ENCODE measurements around the gene SETD1B.

Gene SETD1B

GRCh38 chr12:121796855-121797751 is 6.7 kb upstream of the SETD1B start:
- no peak for DNase-seq

DNA sequence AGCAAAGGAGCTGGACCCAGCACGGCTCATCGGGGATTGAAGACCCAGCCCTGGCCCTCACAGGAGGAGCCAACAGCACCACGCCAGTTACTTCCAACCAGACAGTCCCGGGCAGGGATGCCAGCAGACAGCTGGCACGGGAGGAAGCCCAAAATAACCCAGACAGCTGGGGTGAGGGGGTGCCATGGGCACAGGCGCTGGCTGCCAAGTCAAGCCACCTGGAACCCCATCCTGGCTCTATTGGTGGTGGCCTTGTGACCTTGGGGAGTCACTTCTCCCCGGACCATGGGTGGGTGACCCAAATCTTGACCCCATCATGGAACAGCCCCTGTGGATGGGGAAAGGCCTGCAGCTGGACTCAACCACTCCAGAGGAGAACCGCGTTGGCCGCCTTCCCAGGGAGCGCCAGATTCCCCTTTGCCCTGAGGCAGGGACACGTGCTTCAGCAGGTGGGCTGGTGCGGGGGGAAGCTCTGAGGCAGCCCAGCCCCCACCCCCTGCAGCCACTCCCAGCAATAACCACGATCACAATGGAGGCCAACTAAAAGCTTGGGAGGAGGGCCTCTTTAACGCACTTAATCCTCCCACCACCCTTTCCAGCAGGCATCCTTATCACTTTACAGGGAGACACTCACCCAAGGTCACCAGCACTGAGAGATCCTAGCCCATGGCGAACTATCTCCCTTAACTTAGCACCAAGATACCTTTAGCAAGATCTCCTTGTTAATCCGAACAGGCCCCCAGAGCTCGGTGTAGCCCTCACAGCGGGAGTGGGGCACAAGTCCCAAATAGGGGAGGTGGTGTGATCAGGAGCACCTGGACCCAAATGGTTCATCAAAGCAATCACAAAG is 5.6 kb upstream of the SETD1B start:
- no peak for DNase-seq

- no peak for DNase-seq
Measured at GRCh38 chr12:121798787-121799155, 5.0 kb upstream of the SETD1B start.

DNA sequence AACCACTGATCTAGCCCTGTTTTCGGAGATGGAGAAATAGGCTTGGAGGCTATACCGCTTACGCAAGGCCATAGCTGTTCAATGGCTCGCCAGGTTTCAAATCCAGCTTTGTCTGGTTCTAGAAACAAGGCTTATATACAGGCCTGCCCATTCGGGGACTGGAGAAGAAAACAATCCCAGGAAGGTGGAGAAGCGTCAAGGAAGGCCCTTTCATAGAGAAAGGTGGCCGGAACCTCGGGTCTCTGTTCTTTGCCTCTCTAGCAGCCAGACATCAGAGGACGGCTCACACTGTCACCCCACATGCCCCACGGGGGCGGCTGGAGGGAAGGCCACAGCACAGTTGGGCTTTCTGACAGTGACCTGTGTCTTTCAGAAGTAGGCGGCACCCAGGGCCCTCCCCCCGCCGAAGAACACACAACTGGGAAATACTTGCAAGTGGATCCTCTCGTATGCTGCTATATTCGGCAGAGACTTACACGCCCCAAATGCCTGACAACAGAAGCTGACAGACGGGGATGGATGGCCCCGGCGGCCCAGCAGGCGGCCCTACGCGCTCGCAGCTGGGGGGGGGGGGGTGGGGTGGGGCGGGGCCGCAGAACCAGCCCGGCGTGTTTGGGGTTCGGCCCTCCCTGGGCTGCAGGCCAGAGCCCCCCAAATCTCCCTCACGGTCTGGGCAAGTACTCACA is 4.5 kb upstream of the SETD1B start:
- DNase-seq: peak; percentile 62

- peak; percentile 72 for DNase-seq
Measured at GRCh38 chr12:121799842-121800693, 3.7 kb upstream of the SETD1B start.

GRCh38 chr12:121800694-121801594 is 2.9 kb upstream of the SETD1B start:
- peak; percentile 76 for DNase-seq

DNA sequence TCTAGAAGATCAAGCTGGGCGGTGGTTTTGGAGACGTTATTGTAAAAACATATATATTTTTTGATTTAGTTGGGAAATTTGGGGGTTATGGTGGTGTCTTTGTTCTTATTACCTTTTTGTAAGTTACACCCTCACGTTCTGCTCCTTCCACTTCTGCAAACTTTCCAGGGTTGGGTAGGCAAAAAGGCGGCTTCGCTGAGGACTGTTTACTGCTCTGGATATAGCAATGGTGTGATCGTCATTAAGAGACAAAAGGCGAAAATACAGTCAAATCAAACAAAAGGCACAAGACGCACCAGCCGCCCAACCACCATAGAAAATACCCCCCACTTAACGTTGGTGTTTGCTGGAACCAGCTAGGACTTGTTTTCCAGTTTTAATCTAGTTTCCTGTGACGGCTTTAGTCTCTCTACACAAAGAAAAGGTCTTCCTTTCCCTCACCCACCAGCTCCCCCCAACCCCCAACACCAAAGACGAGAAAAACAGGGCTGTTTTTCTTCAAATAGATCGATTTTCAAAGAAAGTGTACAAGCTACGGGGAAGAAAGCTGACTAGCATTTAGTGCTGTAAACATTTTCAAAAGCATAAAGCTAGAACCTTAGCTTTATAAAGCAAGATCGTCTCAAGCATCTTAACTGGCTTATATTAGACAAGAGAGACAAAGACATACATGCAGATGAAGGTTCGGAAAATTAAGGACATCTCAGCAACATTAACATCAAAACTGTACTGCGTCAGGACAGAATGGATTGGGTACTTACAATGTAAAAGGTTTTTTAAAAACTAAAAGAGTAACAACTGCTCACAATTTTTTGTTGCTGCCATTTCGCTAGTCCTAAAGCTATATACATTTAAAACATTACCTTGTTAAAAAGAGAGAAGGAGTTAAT is 2.0 kb upstream of the SETD1B start:
- peak; percentile 53 for DNase-seq

GRCh38 chr12:121802485-121802842 is 1.3 kb upstream of the SETD1B start:
- no peak for DNase-seq

GRCh38 chr12:121802843-121803698 is 738 bp upstream of the SETD1B start:
- peak; percentile 84 for DNase-seq

- DNase-seq: peak; percentile 68
Measured at GRCh38 chr12:121804417-121805111, 755 bp downstream of the SETD1B start.

DNA sequence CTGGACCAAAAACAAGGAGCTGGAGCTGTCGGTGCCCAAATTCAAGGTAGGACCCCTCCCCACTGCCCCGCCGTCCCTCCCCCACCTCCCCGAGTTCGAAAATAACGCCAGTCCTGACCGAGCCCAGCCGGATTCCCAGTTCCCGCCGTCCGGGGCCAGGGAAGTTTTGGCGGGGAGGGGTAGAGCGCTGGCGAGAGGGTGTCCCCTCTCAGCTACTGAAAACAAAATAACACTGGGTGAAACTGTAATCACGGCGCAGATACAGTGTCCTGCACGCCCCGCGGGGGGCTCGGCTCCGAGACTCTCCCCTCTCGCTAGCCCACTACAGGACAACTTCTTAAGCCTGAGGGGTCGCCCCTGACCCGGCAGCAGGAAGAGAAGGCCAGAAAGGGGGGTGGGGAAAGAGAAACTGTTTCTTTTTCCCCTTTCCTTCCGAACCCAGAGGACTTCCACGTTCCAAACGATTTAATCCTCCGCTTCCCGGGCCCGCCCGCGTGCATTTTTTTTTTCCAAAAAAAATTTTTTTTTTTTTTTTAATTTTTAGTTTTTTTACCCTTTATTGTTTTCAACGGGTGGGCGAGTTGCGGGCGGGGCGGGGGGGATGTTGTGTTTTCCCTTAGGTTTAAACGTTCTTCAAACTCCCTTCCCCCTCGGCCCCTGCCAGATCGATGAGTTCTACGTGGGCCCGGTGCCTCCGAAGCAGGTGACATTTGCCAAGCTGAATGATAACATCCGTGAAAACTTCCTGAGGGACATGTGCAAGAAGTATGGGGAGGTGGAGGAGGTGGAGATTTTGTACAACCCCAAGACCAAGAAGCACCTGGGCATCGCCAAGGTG is 1.6 kb downstream of the SETD1B start:
- DNase-seq: no peak

GRCh38 chr12:121806009-121806545 is 2.3 kb downstream of the SETD1B start:
- DNase-seq: no peak

DNA sequence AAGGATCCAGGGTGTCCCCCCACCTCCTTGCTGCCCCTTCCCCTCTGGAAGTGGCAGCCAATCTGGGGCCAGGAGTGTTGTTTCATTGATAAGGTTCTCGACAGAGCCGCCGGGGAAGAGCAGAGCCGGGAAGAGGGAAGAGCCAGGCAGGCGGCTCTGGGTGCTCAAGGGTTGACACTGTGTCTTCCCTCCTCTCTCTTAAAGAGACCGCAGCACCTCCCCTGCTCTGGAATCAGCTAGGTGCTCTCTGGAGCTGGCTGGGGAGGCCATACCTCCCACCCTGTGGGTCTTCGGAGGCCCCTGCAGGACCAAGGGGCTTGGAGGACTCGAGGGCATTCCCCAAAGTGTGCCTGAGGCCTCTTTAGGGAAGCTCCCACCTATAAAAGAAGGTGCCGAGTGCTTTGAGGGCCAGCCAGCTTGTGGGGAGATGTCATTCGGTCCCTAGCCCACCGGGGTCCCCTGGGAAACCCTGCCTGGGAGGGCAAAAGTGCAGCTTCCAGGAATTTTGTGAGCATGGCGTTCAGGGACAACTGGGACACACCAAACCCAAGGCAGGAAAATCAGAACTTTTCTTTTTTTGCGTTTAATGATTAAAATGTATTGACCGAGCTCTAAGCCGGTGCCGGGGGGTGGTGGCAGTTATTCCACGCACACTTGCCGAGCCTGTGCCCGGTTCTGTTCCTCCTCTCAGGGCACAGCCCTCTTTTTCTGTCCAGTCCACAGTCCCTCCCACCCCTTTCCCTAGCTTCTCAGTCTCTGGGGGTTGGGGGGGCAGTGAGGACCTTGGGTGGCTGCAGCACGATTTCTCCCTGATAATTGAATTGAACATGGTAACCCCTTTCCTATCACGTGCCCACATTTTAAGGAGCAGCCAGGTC is 3.0 kb downstream of the SETD1B start:
- DNase-seq: no peak

DNA sequence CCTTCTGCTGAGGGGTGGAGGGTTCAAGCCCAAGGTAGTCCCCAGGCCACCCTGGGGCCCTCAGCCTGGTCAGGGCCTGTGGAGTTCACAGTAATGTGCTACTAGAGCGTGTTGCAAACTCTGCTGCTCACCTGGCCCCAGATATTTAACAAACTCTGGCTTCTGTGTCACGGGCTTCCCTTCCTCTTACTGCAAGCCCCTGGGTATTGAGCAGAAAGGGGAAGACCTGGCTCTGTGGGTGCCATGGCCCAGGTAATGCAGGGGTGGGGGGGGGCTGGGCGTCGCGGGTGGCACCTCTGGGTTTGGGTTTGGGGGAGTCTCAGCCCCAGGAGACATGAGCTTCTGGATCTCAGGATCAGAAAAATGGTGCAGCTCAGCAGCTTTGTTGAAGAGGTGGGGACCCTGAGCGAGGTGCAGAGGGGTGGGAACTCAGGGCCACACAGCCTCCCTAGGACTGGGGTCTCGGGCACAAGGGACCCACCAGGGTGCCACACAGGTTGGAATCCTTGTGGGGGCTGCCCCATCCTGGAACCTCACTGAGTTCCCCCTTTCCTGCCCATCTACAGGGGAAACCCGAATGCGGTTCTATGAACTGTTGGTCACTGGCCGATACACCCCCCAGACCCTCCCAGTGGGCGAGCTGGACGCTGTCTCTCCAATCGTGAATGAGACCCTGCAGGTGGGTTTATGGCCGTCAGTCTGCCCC is 4.0 kb downstream of the SETD1B start:
- DNase-seq: no peak

DNA sequence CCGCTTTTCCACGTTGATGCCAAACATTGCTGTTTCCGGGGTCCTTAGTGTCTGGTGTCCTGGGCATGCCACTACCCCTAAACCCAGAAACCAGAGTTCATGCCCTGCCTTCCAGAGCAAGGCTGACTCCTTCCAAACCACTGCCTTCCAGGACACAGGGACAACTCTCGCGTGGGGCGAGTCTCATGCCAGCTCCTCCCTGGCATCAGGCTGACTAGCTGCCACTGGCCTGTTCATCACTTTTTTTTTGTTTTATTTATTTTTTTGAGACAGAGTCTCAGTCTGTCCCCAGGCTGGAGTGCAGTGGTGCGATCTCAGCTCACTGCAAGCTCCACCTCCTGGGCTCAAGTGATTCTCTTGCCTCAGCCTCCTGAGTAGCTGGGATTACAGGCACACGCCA is 4.8 kb downstream of the SETD1B start:
- no peak for DNase-seq

GRCh38 chr12:121809712-121810116 is 5.9 kb downstream of the SETD1B start:
- DNase-seq: no peak
